A549 (cell line): ENCODE results near the gene NTN4. TPM values are rescaled to one million over a fixed set of nuclear protein-coding genes. Genes with fewer than 3 reads are reported as not detected.
"Not testable (repeated sequence)": the region's sequence is repeated elsewhere in the genome, so short reads cannot be mapped to it uniquely, and the experiment has no call there.

Experiments used
- ATAC-seq, 2 experiments: fragments of 200-7000 bp in 1 of 2; fragments of >200 bp in 1 of 2; cut with Nextera tagmentation in 1 of 2; cut with Tn5 transposase in 1 of 2; 3 replicates each; pipeline versions ENCODE4 v1.8.0 to v1.9.1; 2018 to 2020; ENCODE audit warnings: mild to moderate bottlenecking in 1 of 2, moderate library complexity in 1 of 2
- CTCF ChIA-PET: fragments of 300-600 bp; sonication (Branson Sonifier 250); formaldehyde crosslinking; extraction: SDS; loops from one replicate; lab custom pipeline; 2021; ENCODE audit warnings: antibody characterized with exemption, inconsistent platforms; lab: Yijun Ruan, JAX
- POLR2A ChIA-PET: fragments of 350-600 bp; formaldehyde crosslinking; extraction: SDS; loops from one replicate; lab custom pipeline; 2021; ENCODE audit warnings: antibody characterized with exemption, inconsistent platforms; lab: Yijun Ruan, JAX
- DNase-seq, 2 experiments: peaks; one replicate each; pipeline versions ENCODE4 v3.0.0 to v3.0.0-alpha.2; 2011 to 2016; ENCODE audit warnings: low read depth in 1 of 2, low spot score in 1 of 2
- FAIRE-seq: peaks from 2 replicates; lab custom pipeline; 2011; peaks lifted over from hg19 to GRCh38; lab: Jason Lieb, UNC
- H3K27ac ChIP-seq, 2 experiments: fragments of >200 bp; sonication (Bioruptor Twin); formaldehyde crosslinking; 3 replicates each; pipeline ENCODE4 v1.5.1; 2016 to 2017
- H3K4me1 ChIP-seq: fragments of >200 bp; sonication (Bioruptor Twin); formaldehyde crosslinking; 3 replicates; pipeline ENCODE4 v1.6.1; 2016
- H3K4me2 ChIP-seq: fragments of >200 bp; sonication (Bioruptor Twin); formaldehyde crosslinking; 3 replicates; pipeline ENCODE4 v1.6.1; 2016
- H3K4me3 ChIP-seq: fragments of >200 bp; sonication (Bioruptor Twin); formaldehyde crosslinking; 3 replicates; pipeline ENCODE4 v1.5.1; 2016
- H3K9me3 ChIP-seq: fragments of >200 bp; sonication (Bioruptor Twin); formaldehyde crosslinking; 3 replicates; pipeline ENCODE4 v1.6.1; 2016
- CEBPB ChIP-seq, 2 experiments: fragments of >200 bp in 1 of 2; sonication (Bioruptor Twin) in 1 of 2; formaldehyde crosslinking in 1 of 2; IDR thresholded peaks; 2 replicates each; pipeline ENCODE4 v1.6.1; 2012 to 2016
- CHD2 ChIP-seq: fragments of 150-350 bp; IDR thresholded peaks from 2 replicates; pipeline ENCODE4 v1.6.1; 2014; ENCODE audit warnings: low read length; ENCODE audit not compliant: partially characterized antibody
- E2F6 ChIP-seq: IDR thresholded peaks from 2 replicates; pipeline ENCODE4 v1.6.1; 2012; ENCODE audit warnings: low read depth, borderline replicate concordance
- EHF ChIP-seq: fragments of 250-450 bp; sonication (Bioruptor Pico); IDR thresholded peaks from 2 replicates; pipeline ENCODE4 v1.5.0; 2020; ENCODE audit warnings: mild to moderate bottlenecking
- EP300 ChIP-seq, 2 experiments: fragments of >200 bp; sonication (Bioruptor Twin); formaldehyde crosslinking; IDR thresholded peaks; 2 replicates in 1 of 2; 3 replicates in 1 of 2; pipeline ENCODE4 v1.6.1; 2016 to 2017
- FOSB ChIP-seq: fragments of 250-450 bp; sonication (Bioruptor Pico); IDR thresholded peaks from 2 replicates; pipeline ENCODE4 v1.5.0; 2020; ENCODE audit warnings: mild to moderate bottlenecking, moderate library complexity
- GATA3 ChIP-seq: IDR thresholded peaks from 2 replicates; pipeline ENCODE4 v1.6.1; 2012; ENCODE audit warnings: borderline replicate concordance
- HOXB5 ChIP-seq: fragments of 250-450 bp; sonication (Bioruptor Pico); IDR thresholded peaks from 2 replicates; pipeline ENCODE4 v1.5.0; 2020; ENCODE audit warnings: mild to moderate bottlenecking, moderate library complexity
- JUN ChIP-seq, 2 experiments: fragments of >200 bp; sonication (Bioruptor Twin); formaldehyde crosslinking; IDR thresholded peaks; 2 replicates in 1 of 2; 3 replicates in 1 of 2; pipeline ENCODE4 v1.6.1; 2016 to 2017
- KDM1A ChIP-seq: fragments of 200-600 bp; sonication (generic); IDR thresholded peaks from 2 replicates; pipeline ENCODE4 v1.6.1; 2016; ENCODE audit warnings: low read depth, mild to moderate bottlenecking
- KDM5A ChIP-seq: fragments of 200-600 bp; sonication (generic); IDR thresholded peaks from 2 replicates; pipeline ENCODE4 v1.6.1; 2016; ENCODE audit warnings: antibody characterized with exemption, mild to moderate bottlenecking
- MAFK ChIP-seq: fragments of 450-650 bp; IDR thresholded peaks from 2 replicates; pipeline ENCODE4 v1.6.1; 2014; ENCODE audit not compliant: partially characterized antibody
- MAX ChIP-seq: IDR thresholded peaks from 2 replicates; pipeline ENCODE4 v1.6.1; 2012
- MAZ ChIP-seq: fragments of 150-350 bp; IDR thresholded peaks from 2 replicates; pipeline ENCODE4 v1.6.1; 2014; ENCODE audit warnings: antibody characterized with exemption, low read depth, low read length, borderline replicate concordance
- MYC ChIP-seq: IDR thresholded peaks from 2 replicates; pipeline ENCODE4 v1.6.1; 2012; ENCODE audit warnings: mild to moderate bottlenecking, inconsistent platforms, low read length, improper control_type of control experiment, borderline replicate concordance
- PHF8 ChIP-seq: fragments of 200-600 bp; sonication (generic); IDR thresholded peaks from 2 replicates; pipeline ENCODE4 v1.6.1; 2016; ENCODE audit warnings: low read depth, mild to moderate bottlenecking, antibody characterized with exemption, moderate library complexity, borderline replicate concordance
- POLR2AphosphoS2 ChIP-seq: conservative IDR thresholded peaks from 2 replicates; pipeline ENCODE4 v1.6.1; 2012; ENCODE audit warnings: low read length, improper control_type of control experiment, inconsistent platforms
- RAD21 ChIP-seq, 2 experiments: fragments of >200 bp in 1 of 2; sonication (Bioruptor Twin) in 1 of 2; formaldehyde crosslinking in 1 of 2; IDR thresholded peaks in 1 of 2; conservative IDR thresholded peaks in 1 of 2; 2 replicates in 1 of 2; 3 replicates in 1 of 2; pipeline ENCODE4 v1.6.1; 2012 to 2018; ENCODE audit warnings: inconsistent platforms in 1 of 2
- RNF2 ChIP-seq: fragments of 200-600 bp; sonication (generic); IDR thresholded peaks from 2 replicates; pipeline ENCODE4 v1.6.1; 2016; ENCODE audit warnings: low read depth, mild to moderate bottlenecking, antibody characterized with exemption, moderate library complexity, borderline replicate concordance
- TFCP2L1 ChIP-seq: fragments of 250-450 bp; sonication (Bioruptor Pico); IDR thresholded peaks from 2 replicates; pipeline ENCODE4 v1.5.0; 2021; ENCODE audit warnings: mild to moderate bottlenecking
- ZFP36 ChIP-seq: fragments of 450-650 bp; IDR thresholded peaks from 2 replicates; pipeline ENCODE4 v1.6.1; 2014; ENCODE audit warnings: borderline replicate concordance; ENCODE audit not compliant: partially characterized antibody
- ZNF302 ChIP-seq: fragments of 250-450 bp; sonication (Bioruptor Pico); IDR thresholded peaks from 2 replicates; pipeline ENCODE4 v1.9.0; 2021; ENCODE audit warnings: inconsistent platforms, mild to moderate bottlenecking, moderate library complexity
- ZSCAN20 ChIP-seq: fragments of 250-450 bp; sonication (Bioruptor Pico); IDR thresholded peaks from 2 replicates; pipeline ENCODE4 v1.8.0; 2022; ENCODE audit warnings: mild to moderate bottlenecking, moderate library complexity
- WGBS: methylation state at CpG from one replicate; pipeline ENCODE4 v1.1.6; 2017; ENCODE audit errors: missing lambda C conversion rate; 5-methylcytosine and 5-hydroxymethylcytosine counted together
- polyA plus RNA-seq, 4 experiments: library from polyadenylated mRNA; depleted of rRNA in 3 of 4; stranded (reverse); fragments of >200 nt; fragmentation: RNase III in 1 of 4; extraction: RNeasy Plus Mini Kit Qiagen cat#74134 plus additional on column Dnase treatment in 1 of 4; gene quantifications; 2 replicates in 3 of 4; 3 replicates in 1 of 4; pipeline ENCODE4 v1.2.3, GENCODE V29; 2011 to 2017

The NTN4 gene
- polyA plus RNA-seq, 2 of the 4 experiments (the other 2 are of a cell fraction) = 37.3 to 132 TPM

- Histone ChIP-seq H3K27ac (no peak overlapping the region), H3K4me3 (no peak overlapping the region), H3K4me2 (no peak overlapping the region), H3K4me1 (peaks cover 16% of the 10 kb centered on the region; the same call in 2 of the 3 replicates), H3K9me3 (peaks cover 11% of the 10 kb centered on the region; the same call in 1 of the 3 replicates)
- TF ChIP-seq MAFK (no peak), MAX (no peak), CHD2 (no peak), MYC (no peak)
- WGBS = 93% methylated on average over 5 of the region's 5 CpGs
- ChIA-PET CTCF (interaction anchor here (1.0 kb wide), 1 partner anchor 10 kb away, joined by 3 read pairs; no protein-coding TSS in a partner anchor), POLR2A (no interaction called here)
- no peak for DNase-seq
- ATAC-seq = peak; percentile 19 to 62; a peak in 3 of 6 replicates
- FAIRE-seq = no peak
Measured at GRCh38 chr12:95756362-95756761, 34.2 kb downstream of the NTN4 start.

DNA sequence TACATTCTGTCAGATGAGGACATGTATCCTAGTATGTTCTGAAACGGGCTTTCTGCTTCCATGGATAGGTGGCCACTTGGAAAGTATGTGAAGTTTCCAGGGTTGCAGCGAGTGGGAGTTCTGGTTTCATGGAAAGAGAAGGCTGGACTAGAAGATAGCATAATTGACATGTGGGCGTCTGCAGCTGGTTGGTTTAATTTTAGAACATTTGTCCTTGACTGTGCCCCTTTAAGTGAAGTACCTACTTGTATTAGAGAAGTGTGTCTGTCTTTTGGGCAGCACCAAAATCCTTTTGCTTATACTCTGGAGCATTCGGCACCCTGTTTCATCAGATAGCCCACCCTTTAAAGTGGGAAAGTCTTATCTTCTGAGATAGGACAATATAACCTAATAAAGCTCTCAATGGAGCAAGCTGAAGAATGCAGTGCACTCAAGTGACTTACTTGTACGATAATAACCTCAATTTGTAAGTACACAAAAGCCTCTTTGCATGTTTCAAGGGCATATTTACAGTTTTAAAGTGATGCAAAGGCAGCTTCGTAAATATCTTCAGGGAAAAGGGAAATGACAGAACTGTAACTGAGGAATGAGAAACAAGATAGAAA is 35.2 kb downstream of the NTN4 start:
- H3K27ac ChIP-seq = no peak overlapping the region
- H3K4me1 ChIP-seq = peaks cover 16% of the 10 kb centered on the region; the same call in 2 of the 3 replicates
- H3K4me2 ChIP-seq = no peak overlapping the region
- TF ChIP-seq EHF (CRISPR knock-in tag) (no peak), E2F6 (no peak), TFCP2L1 (CRISPR knock-in tag) (no peak), GATA3 (no peak), FOSB (CRISPR knock-in tag) (no peak), ZNF302 (CRISPR knock-in tag) (no peak), CEBPB (IDR thresholded peaks at IDR 0.05) (no peak), HOXB5 (CRISPR knock-in tag) (no peak), MAZ (no peak), EP300 (IDR thresholded peaks at IDR 0.05) (no peak), POLR2AphosphoS2 (no peak), ZSCAN20 (CRISPR knock-in tag) (no peak), RNF2 (no peak), RAD21 (conservative IDR thresholded peaks at IDR 0.05 in 1 of 2, IDR thresholded peaks at IDR 0.05 in 1 of 2) (no peak), KDM1A (no peak), JUN (IDR thresholded peaks at IDR 0.05) (no peak), ZFP36 (no peak), PHF8 (no peak), KDM5A (no peak)
- ChIA-PET POLR2A (no interaction called here), CTCF (interaction anchor here (0.6 kb wide), 1 partner anchor 113 kb away, joined by 3 read pairs; no protein-coding TSS in a partner anchor)
- no peak overlapping the region for H3K4me3 ChIP-seq
- WGBS = 86% methylated on average over 6 of the region's 6 CpGs
- peaks cover 11% of the 10 kb centered on the region; the same call in 1 of the 3 replicates for H3K9me3 ChIP-seq
- ATAC-seq = peak in 1 of 2 experiments; percentile 26; a peak in 3 of 6 replicates
- no peak for FAIRE-seq
- no peak for DNase-seq

- CTCF ChIA-PET = interaction anchor here (0.6 to 1.3 kb wide), 3 partner anchors 29 to 332 kb away, joined by 3 to 4 read pairs (median 4); no protein-coding TSS in a partner anchor
- peaks cover 20% of the 10 kb centered on the region for H3K9me3 ChIP-seq
- ATAC-seq, H3K27ac ChIP-seq, H3K4me1 ChIP-seq, DNase-seq, FAIRE-seq, H3K4me2 ChIP-seq, POLR2A ChIA-PET, H3K4me3 ChIP-seq: not testable (repeated sequence)
- WGBS = 91% methylated on average over 8 of the region's 8 CpGs
Measured at GRCh38 chr12:95746062-95746461, 44.5 kb downstream of the NTN4 start.
